H1 (cell line): Measurements from ENCODE around the gene SPOP.

ENCODE experiments used
- CEBPB ChIP-seq: IDR thresholded peaks from 2 replicates; pipeline ENCODE4 v1.6.1; 2012; ENCODE audit warnings: low read depth, low read length
- CREB1 ChIP-seq: IDR thresholded peaks from 2 replicates; pipeline ENCODE4 v1.6.1; 2012; ENCODE audit warnings: inconsistent platforms
- CTCF ChIP-seq, 3 experiments: IDR thresholded peaks; 1 replicate in 2 of 3; 2 replicates in 1 of 3; pipeline versions ENCODE4 v1.5.1 to v1.6.1; 2011; ENCODE audit warnings: low read length in 3 of 3, mild to moderate bottlenecking in 3 of 3, inconsistent platforms in 2 of 3, low read depth in 1 of 3, moderate library complexity in 1 of 3; ENCODE audit not compliant: insufficient read depth in 1 of 3; ENCODE audit errors: control extremely low read depth in 1 of 3
- HDAC2 ChIP-seq, 2 experiments: fragments of 300-600 bp in 1 of 2; sonication (generic) in 1 of 2; IDR thresholded peaks; 2 replicates each; pipeline ENCODE4 v1.6.1; 2011 to 2012; ENCODE audit warnings: low read depth in 2 of 2, low read length in 2 of 2, mild to moderate bottlenecking in 2 of 2, moderate library complexity in 2 of 2, borderline replicate concordance in 1 of 2, inconsistent platforms in 1 of 2
- PHF8 ChIP-seq: fragments of 200-600 bp; sonication (generic); conservative IDR thresholded peaks from 2 replicates; pipeline ENCODE4 v1.7.1; 2012; ENCODE audit warnings: low read depth, mild to moderate bottlenecking, inconsistent platforms, low read length, moderate library complexity
- POLR2A ChIP-seq, 2 experiments: IDR thresholded peaks; 1 replicate in 1 of 2; 2 replicates in 1 of 2; pipeline ENCODE4 v1.6.1; 2011; ENCODE audit warnings: low read depth in 2 of 2, low read length in 2 of 2, mild to moderate bottlenecking in 2 of 2; ENCODE audit errors: control extremely low read depth in 1 of 2
- RAD21 ChIP-seq, 2 experiments: IDR thresholded peaks in 1 of 2; conservative IDR thresholded peaks in 1 of 2; 2 replicates each; pipeline ENCODE4 v1.6.1; 2011; ENCODE audit warnings: low read depth in 2 of 2, low read length in 2 of 2, improper control_type of control experiment in 1 of 2, inconsistent platforms in 1 of 2, mild to moderate bottlenecking in 1 of 2, moderate library complexity in 1 of 2
- TAF1 ChIP-seq: IDR thresholded peaks from 2 replicates; pipeline ENCODE4 v1.6.1; 2011; ENCODE audit warnings: mild to moderate bottlenecking, low read depth, low read length

DNA sequence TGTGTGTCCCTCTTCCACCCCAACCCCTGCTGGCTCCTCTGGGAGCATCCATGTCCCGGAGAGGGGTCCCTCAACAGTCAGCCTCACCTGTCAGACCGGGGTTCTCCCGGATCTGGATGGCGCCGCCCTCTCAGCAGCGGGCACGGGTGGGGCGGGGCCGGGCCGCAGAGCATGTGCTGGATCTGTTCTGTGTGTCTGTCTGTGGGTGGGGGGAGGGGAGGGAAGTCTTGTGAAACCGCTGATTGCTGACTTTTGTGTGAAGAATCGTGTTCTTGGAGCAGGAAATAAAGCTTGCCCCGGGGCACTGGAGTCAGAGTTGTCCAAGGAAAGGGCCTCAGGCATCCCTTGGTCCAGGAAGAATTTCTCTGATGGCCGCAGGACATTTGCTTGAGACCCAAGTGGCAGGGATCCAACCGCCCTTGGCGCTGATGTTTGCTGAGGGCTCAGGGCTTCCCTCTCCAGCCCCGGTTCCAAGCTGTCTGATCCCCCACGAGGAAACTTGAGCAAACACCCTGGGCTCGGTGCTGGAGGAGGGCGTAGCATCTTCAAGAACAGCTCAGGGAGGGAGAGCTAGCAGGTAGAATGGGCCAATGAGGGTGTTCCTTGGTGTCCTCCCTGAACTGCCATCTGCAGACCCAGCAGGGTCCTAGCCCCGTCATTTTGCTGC, 97.7 kb downstream of the SPOP start:
- no peak for TF ChIP-seq POLR2A (IDR thresholded peaks at IDR 0.05; ENCODE audit: control extremely low read depth in 1 of 2, low read depth in 2 of 2, low read length in 2 of 2)
- TF ChIP-seq CREB1: no peak
- TF ChIP-seq HDAC2 (IDR thresholded peaks at IDR 0.05; ENCODE audit: borderline replicate concordance in 1 of 2, low read depth in 2 of 2, low read length in 2 of 2): no peak
- TF ChIP-seq TAF1: no peak
- TF ChIP-seq CEBPB: no peak
- no peak for TF ChIP-seq CTCF (IDR thresholded peaks at IDR 0.05; ENCODE audit: control extremely low read depth in 1 of 3, insufficient read depth in 1 of 3, low read depth in 1 of 3, low read length in 3 of 3)
- TF ChIP-seq PHF8: no peak
- no peak for TF ChIP-seq RAD21 (IDR thresholded peaks at IDR 0.05 in 1 of 2, conservative IDR thresholded peaks at IDR 0.05 in 1 of 2; ENCODE audit: low read depth in 2 of 2, low read length in 2 of 2)
